Type B pancreatic cell (in vitro differentiated cells): ENCODE data around the gene PGAM2. TPM values are rescaled to one million over a fixed set of nuclear protein-coding genes. Genes with fewer than 3 reads are reported as not detected.

Source experiments
- DNase-seq: peaks from one replicate; pipeline ENCODE4 v3.0.0; 2021; ENCODE audit warnings: mixed read lengths; ENCODE audit not compliant: unreplicated experiment; ENCODE audit errors: extremely low spot score
- H3K27ac Mint-ChIP-seq: 2 replicates; pipeline ENCODE4 v1.8.0; 2021; ENCODE audit warnings: mild to moderate bottlenecking, mixed read lengths
- H3K27me3 Mint-ChIP-seq: 2 replicates; pipeline ENCODE4 v1.8.0; 2021; ENCODE audit warnings: mixed read lengths
- H3K36me3 Mint-ChIP-seq: 2 replicates; pipeline ENCODE4 v1.8.0; 2021; ENCODE audit warnings: mixed read lengths
- H3K4me1 Mint-ChIP-seq: one replicate; pipeline ENCODE4 v1.8.0; 2021; ENCODE audit warnings: mixed read lengths; ENCODE audit not compliant: unreplicated experiment
- H3K4me3 Mint-ChIP-seq: 2 replicates; pipeline ENCODE4 v1.8.0; 2021; ENCODE audit warnings: mild to moderate bottlenecking, mixed read lengths
- H3K9me3 Mint-ChIP-seq: 2 replicates; pipeline ENCODE4 v1.8.0; 2021; ENCODE audit warnings: mixed read lengths
- CTCF ChIP-seq: fragments of 200-600 bp; sonication (generic); conservative IDR thresholded peaks from 2 replicates; pipeline ENCODE4 v1.5.0; 2021; ENCODE audit warnings: antibody characterized with exemption, mild to moderate bottlenecking
- total RNA-seq: library from RNA; stranded (reverse); gene quantifications from 2 replicates; pipeline ENCODE4 v1.2.1, GENCODE V29; 2021; ENCODE audit warnings: low replicate concordance

PGAM2 gene
- total RNA-seq, 1 donor from 2014 or later: 0.72 TPM

GRCh38 chr7:44059219-44060090 lies 5.9 kb downstream of the PGAM2 start:
- TF ChIP-seq CTCF: no peak
- Mint-ChIP-seq H3K36me3 (peaks cover 19% of the 10 kb centered on the region), H3K27me3 (no peaks in the 10 kb centered on the region), H3K27ac (no peak overlapping the region), H3K4me1 (peaks cover 3% of the 10 kb centered on the region), H3K4me3 (no peak overlapping the region), H3K9me3 (no peaks in the 10 kb centered on the region)
- DNase-seq: no peak

- H3K4me1 Mint-ChIP-seq: peaks cover 3% of the 10 kb centered on the region
- no peak for TF ChIP-seq CTCF
- DNase-seq: no peak
- H3K9me3 Mint-ChIP-seq: no peaks in the 10 kb centered on the region
- no peak overlapping the region for H3K4me3 Mint-ChIP-seq
- peaks cover 19% of the 10 kb centered on the region for H3K36me3 Mint-ChIP-seq
- no peaks in the 10 kb centered on the region for H3K27me3 Mint-ChIP-seq
- H3K27ac Mint-ChIP-seq: no peak overlapping the region
These were observed 6.6 kb downstream of the PGAM2 start for GRCh38 chr7:44058759-44059218.

GRCh38 chr7:44057849-44058758 lies 7.3 kb downstream of the PGAM2 start:
- Mint-ChIP-seq H3K27me3 (no peaks in the 10 kb centered on the region), H3K9me3 (no peaks in the 10 kb centered on the region), H3K4me1 (no peaks in the 10 kb centered on the region), H3K4me3 (no peak overlapping the region), H3K36me3 (peaks cover 19% of the 10 kb centered on the region), H3K27ac (no peak overlapping the region)
- DNase-seq: no peak
- TF ChIP-seq CTCF: no peak

GRCh38 chr7:44057181-44057848 lies 8.1 kb downstream of the PGAM2 start:
- no peak for TF ChIP-seq CTCF
- no peak for DNase-seq
- H3K9me3 Mint-ChIP-seq: no peaks in the 10 kb centered on the region
- H3K36me3 Mint-ChIP-seq: peaks cover 19% of the 10 kb centered on the region
- no peaks in the 10 kb centered on the region for H3K27me3 Mint-ChIP-seq
- no peak overlapping the region for H3K27ac Mint-ChIP-seq
- H3K4me3 Mint-ChIP-seq: no peak overlapping the region
- H3K4me1 Mint-ChIP-seq: no peaks in the 10 kb centered on the region

- Mint-ChIP-seq H3K27ac (no peak overlapping the region), H3K36me3 (peaks cover 19% of the 10 kb centered on the region), H3K27me3 (no peaks in the 10 kb centered on the region), H3K4me1 (no peaks in the 10 kb centered on the region), H3K4me3 (no peak overlapping the region), H3K9me3 (no peaks in the 10 kb centered on the region)
- DNase-seq: no peak
- TF ChIP-seq CTCF: no peak
These were observed 8.7 kb downstream of the PGAM2 start for GRCh38 chr7:44056681-44057080.
